ENCODE results near the gene AGAP2. TPM values are rescaled to one million over a fixed set of nuclear protein-coding genes. Genes with fewer than 3 reads are reported as not detected.

Gene AGAP2
- total RNA-seq, 1 experiment from 2014 or later: 5.3 TPM

GRCh38 chr12:57687862-57688261 is 50.7 kb downstream of the AGAP2 start:
- no peak overlapping the region for H3K14ac ChIP-seq (ENCODE audit: insufficient read depth, low read length)
- H3K27me3 Mint-ChIP-seq (ENCODE audit: low read depth): peaks cover 43% of the 10 kb centered on the region
- no peak overlapping the region for H3K4me2 ChIP-seq (ENCODE audit: insufficient read depth, insufficient read length, low read length)
- no peaks in the 10 kb centered on the region for H3K27me3 ChIP-seq (ENCODE audit: insufficient read depth, low read length)
- H2BK120ac ChIP-seq (ENCODE audit: low read depth, low read length, poor library complexity, severe bottlenecking): no peak overlapping the region
- H3T11ph ChIP-seq (ENCODE audit: low read length): no peak overlapping the region
- no peak for TF ChIP-seq CTCF (conservative IDR thresholded peaks at IDR 0.05)
- H3K4me3 Mint-ChIP-seq: no peak overlapping the region
- no peak overlapping the region for H3K4ac ChIP-seq (ENCODE audit: low read depth, low read length)
- H2BK5ac ChIP-seq (ENCODE audit: insufficient read length, low read length): no peak overlapping the region
- H3K56ac ChIP-seq (ENCODE audit: insufficient read length, low read depth, low read length): no peak overlapping the region
- no peaks in the 10 kb centered on the region for H3K79me1 ChIP-seq (ENCODE audit: insufficient read depth, low read depth, low read length, poor library complexity, severe bottlenecking)
- H3K9ac ChIP-seq (ENCODE audit: extremely low read depth, insufficient read length, low read length): no peak overlapping the region
- H3K4me1 ChIP-seq (ENCODE audit: insufficient read depth, low read length): no peaks in the 10 kb centered on the region
- no peaks in the 10 kb centered on the region for H4K20me1 ChIP-seq (ENCODE audit: control insufficient read depth, insufficient read depth, insufficient read length)
- no peak overlapping the region for H3K27ac ChIP-seq (ENCODE audit: insufficient read length, low read depth, low read length)
- no peak overlapping the region for H2AK5ac ChIP-seq (ENCODE audit: insufficient read length, low read length)
- no peak overlapping the region for H4K5ac ChIP-seq (ENCODE audit: insufficient read length, low read depth, low read length)
- no peak overlapping the region for H2BK15ac ChIP-seq (ENCODE audit: low read depth, low read length)
- no peak overlapping the region for H2AFZ ChIP-seq (ENCODE audit: low read length)
- H4K8ac ChIP-seq (replicated peaks; ENCODE audit: insufficient read length, low read depth, low read length): no peak overlapping the region
- no peak overlapping the region for H3K23ac ChIP-seq (ENCODE audit: insufficient read length, low read depth, low read length)
- H3K27ac Mint-ChIP-seq: no peak overlapping the region
- no peaks in the 10 kb centered on the region for H3K23me2 ChIP-seq (ENCODE audit: insufficient read length, low read depth, low read length, poor library complexity, severe bottlenecking)
- H3K9me3 ChIP-seq (ENCODE audit: control insufficient read depth, low read depth, low read length): no peaks in the 10 kb centered on the region
- no peak overlapping the region for H2BK12ac ChIP-seq (ENCODE audit: insufficient read length, low read depth, low read length)
- no peaks in the 10 kb centered on the region for H3K79me2 ChIP-seq (ENCODE audit: insufficient read depth, low read length)
- no peaks in the 10 kb centered on the region for H3K4me1 Mint-ChIP-seq
- WGBS (ENCODE audit: extremely low coverage, insufficient read length, low lambda C conversion rate): no CpG with 5 or more reads among the region's 4 CpGs
- H3K36me3 Mint-ChIP-seq (ENCODE audit: insufficient read depth in 1 of 3, low read depth in 3 of 3): no peaks in the 10 kb centered on the region
- H2BK20ac ChIP-seq (ENCODE audit: low read depth, low read length, poor library complexity, severe bottlenecking): no peak overlapping the region
- no peak overlapping the region for H4K91ac ChIP-seq (ENCODE audit: insufficient read length, low read depth, low read length)
- H3K9me3 Mint-ChIP-seq: peaks cover 7 to 9% of the 10 kb centered on the region in 2 experiments
- H3K18ac ChIP-seq (ENCODE audit: insufficient read length, low read depth, low read length): no peak overlapping the region
- no peak for DNase-seq

All from H9 (cell line).